HepG2 (cell line): ENCODE data around the gene CPXM2.

Experiments used
- EZH2 ChIP-seq: conservative IDR thresholded peaks from 2 replicates; pipeline ENCODE4 v1.6.1; 2012; ENCODE audit warnings: mild to moderate bottlenecking, low read depth, low read length, moderate library complexity
- MAFK ChIP-seq, 2 experiments: IDR thresholded peaks in 1 of 2; conservative IDR thresholded peaks in 1 of 2; 2 replicates each; pipeline ENCODE4 v1.6.1; 2011; ENCODE audit warnings: improper control_type of control experiment in 2 of 2, low read length in 2 of 2
- PLRG1 ChIP-seq: fragments of 450-650 bp; conservative IDR thresholded peaks from 2 replicates; pipeline ENCODE4 v1.6.1; 2016
- RERE ChIP-seq: IDR thresholded peaks from 2 replicates; pipeline ENCODE4 v1.6.1; 2016; ENCODE audit warnings: low read depth, missing genetic modification reagents, missing compliant biosample characterization
- ZNF326 ChIP-seq: sonication (generic); formaldehyde crosslinking; IDR thresholded peaks from 2 replicates; pipeline ENCODE4 v1.4.0; 2020; ENCODE audit warnings: missing genetic modification reagents, borderline replicate concordance
- ZNF34 ChIP-seq: sonication (generic); formaldehyde crosslinking; IDR thresholded peaks from 2 replicates; pipeline ENCODE4 v1.4.0; 2020; ENCODE audit warnings: mild to moderate bottlenecking, missing genetic modification reagents, borderline replicate concordance
- TF ChIP-seq, protein P1 (sequence below): sonication (generic); formaldehyde crosslinking; conservative IDR thresholded peaks from 2 replicates; pipeline ENCODE4 v1.8.1; 2023; ENCODE audit warnings: missing genetic modification reagents

DNA sequence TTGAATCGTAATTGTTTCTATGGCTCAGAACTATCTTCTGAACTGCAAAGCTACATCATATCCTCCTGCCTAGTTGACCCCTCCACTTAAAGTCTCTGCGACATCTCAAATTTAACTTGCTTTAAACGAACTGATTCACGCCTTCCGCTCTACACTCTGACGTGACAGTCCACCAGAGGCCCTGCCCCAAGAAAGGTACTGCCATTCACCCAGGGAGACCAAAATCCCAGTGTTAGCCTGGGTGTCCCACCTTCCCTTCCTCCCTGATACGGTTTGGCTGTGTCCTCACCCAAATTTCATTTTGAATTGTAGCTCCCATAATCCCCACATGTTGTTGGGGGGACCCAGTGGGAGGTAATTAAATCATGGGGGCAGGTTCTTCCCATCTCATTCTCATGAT, 90.8 kb downstream of the CPXM2 start:
- TF ChIP-seq ZNF34 (CRISPR knock-in tag), result no peak
- TF ChIP-seq ZNF326 (CRISPR knock-in tag), result no peak
- no peak for TF ChIP-seq RERE
- TF ChIP-seq, protein P1, sequence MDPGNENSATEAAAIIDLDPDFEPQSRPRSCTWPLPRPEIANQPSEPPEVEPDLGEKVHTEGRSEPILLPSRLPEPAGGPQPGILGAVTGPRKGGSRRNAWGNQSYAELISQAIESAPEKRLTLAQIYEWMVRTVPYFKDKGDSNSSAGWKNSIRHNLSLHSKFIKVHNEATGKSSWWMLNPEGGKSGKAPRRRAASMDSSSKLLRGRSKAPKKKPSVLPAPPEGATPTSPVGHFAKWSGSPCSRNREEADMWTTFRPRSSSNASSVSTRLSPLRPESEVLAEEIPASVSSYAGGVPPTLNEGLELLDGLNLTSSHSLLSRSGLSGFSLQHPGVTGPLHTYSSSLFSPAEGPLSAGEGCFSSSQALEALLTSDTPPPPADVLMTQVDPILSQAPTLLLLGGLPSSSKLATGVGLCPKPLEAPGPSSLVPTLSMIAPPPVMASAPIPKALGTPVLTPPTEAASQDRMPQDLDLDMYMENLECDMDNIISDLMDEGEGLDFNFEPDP (CRISPR knock-in tag), result no peak
- TF ChIP-seq PLRG1, result no peak
- TF ChIP-seq MAFK (conservative IDR thresholded peaks at IDR 0.05 in 1 of 2, IDR thresholded peaks at IDR 0.05 in 1 of 2; ENCODE audit: low read length in 2 of 2), result no peak
- TF ChIP-seq EZH2, result no peak
